Measurements from ENCODE around the gene AVPI1.
A peak's percentile ranks its signal among the peaks of the same experiment; 100 is the strongest.

Gene AVPI1

DNA sequence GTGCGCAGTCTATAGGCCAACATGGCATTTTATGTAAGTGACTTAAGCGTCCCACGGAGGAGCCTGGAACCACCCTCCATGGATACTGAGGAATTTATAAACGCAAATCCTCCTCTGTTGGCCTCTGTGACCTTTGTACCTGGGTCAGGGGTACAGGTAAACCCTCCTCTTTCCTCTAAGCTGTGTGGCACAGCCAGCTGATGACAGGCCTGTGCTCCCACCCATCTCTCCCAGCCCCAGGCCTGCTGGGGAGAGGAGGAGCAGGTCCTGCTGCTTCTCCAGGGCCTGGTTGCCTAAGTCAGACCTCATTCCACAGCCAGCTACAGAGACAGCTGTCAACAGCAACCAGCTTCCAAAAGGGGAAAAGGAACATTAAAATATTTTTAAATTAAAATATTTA lies 5.0 kb downstream of the AVPI1 start:
- no peak for DNase-seq (ENCODE audit: low read depth)
- no peak overlapping the region for H3K4me3 ChIP-seq (ENCODE audit: control insufficient read depth, low read depth, low read length)
- TF ChIP-seq, protein P1, sequence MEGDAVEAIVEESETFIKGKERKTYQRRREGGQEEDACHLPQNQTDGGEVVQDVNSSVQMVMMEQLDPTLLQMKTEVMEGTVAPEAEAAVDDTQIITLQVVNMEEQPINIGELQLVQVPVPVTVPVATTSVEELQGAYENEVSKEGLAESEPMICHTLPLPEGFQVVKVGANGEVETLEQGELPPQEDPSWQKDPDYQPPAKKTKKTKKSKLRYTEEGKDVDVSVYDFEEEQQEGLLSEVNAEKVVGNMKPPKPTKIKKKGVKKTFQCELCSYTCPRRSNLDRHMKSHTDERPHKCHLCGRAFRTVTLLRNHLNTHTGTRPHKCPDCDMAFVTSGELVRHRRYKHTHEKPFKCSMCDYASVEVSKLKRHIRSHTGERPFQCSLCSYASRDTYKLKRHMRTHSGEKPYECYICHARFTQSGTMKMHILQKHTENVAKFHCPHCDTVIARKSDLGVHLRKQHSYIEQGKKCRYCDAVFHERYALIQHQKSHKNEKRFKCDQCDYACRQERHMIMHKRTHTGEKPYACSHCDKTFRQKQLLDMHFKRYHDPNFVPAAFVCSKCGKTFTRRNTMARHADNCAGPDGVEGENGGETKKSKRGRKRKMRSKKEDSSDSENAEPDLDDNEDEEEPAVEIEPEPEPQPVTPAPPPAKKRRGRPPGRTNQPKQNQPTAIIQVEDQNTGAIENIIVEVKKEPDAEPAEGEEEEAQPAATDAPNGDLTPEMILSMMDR (IDR thresholded peaks at IDR 0.05; ENCODE audit: control insufficient read depth, insufficient read depth, low read depth, low read length, missing control alignments), result no peak

- H3K4me3 ChIP-seq (ENCODE audit: control insufficient read depth, low read depth, low read length), result no peak overlapping the region
- TF ChIP-seq, protein P1 (IDR thresholded peaks at IDR 0.05; ENCODE audit: control insufficient read depth, insufficient read depth, low read depth, low read length, missing control alignments), result no peak
- DNase-seq (ENCODE audit: low read depth), result no peak
These were observed 7.4 kb downstream of the AVPI1 start for GRCh38 chr10:97679594-97679993.

DNA sequence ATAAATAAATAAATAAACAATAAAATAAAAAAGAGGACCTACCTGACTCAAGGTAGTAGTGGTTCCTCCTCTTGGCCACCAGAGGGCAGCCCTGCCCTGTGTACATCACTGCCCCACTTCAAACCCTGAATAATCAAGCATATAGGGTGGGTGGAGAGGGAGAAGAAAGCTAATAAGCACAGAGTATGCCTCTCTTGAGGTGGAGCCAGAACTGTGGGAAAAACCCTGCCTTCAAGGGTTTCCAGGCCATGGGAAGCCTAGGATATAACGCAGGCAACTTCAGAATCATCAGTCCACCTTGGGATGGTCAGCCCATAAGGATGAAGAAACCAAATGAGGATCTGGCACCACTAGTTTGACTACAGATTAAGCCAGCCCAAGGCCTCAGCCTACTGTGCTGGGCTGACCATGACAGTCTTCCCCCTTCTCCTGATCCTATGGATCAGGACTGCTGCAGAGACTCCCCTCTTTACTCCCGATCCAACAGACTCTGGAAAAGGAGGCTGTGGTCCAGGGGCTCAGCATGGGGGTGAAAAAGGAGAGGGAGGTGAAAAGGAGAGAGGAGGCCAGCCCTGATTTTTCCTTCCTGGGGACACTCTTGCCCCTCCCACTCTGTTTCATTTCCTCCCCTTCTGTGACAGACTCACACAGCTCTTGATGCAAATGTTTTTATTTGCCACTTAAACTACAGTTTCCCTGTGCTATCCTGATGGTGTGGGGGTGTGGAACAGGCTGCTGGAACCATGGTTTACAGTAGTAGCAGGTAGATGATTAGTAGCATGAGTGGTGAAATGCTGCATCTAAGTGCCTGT lies 10.1 kb downstream of the AVPI1 start:
- no peak overlapping the region for H3K4me3 ChIP-seq (ENCODE audit: control insufficient read depth, low read depth, low read length)
- no peak for DNase-seq (ENCODE audit: low read depth)
- TF ChIP-seq, protein P1 (IDR thresholded peaks at IDR 0.05; ENCODE audit: control insufficient read depth, insufficient read depth, low read depth, low read length, missing control alignments), result peak; percentile 83

DNA sequence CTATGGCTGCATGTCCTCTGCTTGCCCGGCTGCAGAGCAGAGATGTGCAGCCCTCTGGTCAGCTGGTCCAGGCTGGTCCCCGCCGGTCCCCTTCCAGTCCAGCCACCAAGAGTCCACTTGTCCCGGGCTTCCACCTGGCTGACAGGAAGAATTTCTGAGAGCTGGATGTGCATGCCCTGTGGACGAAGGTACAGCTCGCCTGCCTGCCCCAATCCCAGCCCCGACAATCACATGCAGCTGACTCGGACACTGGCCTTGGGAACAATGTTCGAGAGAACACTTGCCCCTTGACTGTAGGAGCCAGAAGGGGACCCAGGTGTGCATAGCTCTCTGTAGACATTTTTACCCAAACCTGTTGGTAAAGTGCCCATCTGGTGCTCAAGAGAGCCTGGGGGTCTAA lies 11.8 kb downstream of the AVPI1 start:
- no peak overlapping the region for H3K4me3 ChIP-seq (ENCODE audit: control insufficient read depth, low read depth, low read length)
- DNase-seq (ENCODE audit: low read depth), result no peak
- TF ChIP-seq, protein P1 (IDR thresholded peaks at IDR 0.05; ENCODE audit: control insufficient read depth, insufficient read depth, low read depth, low read length, missing control alignments), result no peak

DNA sequence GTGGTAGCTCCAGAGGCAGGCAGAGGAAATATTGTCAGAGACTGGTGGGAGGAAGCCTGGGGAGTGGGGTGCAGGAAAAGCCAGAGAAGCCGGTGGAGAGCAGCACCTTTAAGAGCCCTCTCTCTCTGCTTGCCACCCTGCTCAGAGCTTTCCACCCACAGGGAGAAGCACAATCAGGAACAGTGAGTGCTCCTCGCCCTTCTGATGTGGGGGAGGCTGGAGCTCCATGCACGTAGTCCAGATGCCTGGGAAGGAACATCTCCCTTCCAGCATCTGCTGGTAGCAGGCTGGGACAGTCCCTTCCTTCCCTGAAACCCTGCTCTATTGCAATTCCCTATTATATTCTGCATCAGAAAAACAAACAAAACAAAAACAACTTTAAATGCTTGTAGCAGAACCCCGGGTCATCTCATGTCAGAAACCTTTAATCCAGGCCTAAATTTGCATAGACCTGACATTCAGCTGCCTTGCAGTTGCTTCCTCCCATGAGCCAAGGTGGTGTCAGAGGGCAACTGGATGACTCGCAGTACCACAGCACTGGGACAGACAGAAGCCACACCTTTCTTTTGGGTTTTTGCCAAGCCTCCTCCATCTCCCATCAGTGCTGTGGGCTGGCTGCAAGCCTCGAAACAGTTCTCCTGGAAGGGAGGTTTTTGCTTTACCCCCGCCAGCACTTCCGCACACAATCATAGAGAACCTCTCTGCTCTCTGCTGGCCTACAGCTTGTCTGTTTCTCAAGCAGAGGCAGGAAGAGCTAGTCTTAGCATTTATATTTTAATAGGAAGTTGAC lies 13.1 kb downstream of the AVPI1 start:
- H3K4me3 ChIP-seq (ENCODE audit: control insufficient read depth, low read depth, low read length), result no peak overlapping the region
- DNase-seq (ENCODE audit: low read depth), result no peak
- TF ChIP-seq, protein P1 (IDR thresholded peaks at IDR 0.05; ENCODE audit: control insufficient read depth, insufficient read depth, low read depth, low read length, missing control alignments), result no peak

- TF ChIP-seq, protein P1 (IDR thresholded peaks at IDR 0.05; ENCODE audit: control insufficient read depth, insufficient read depth, low read depth, low read length, missing control alignments), result no peak
- no peak for DNase-seq (ENCODE audit: low read depth)
- no peak overlapping the region for H3K4me3 ChIP-seq (ENCODE audit: control insufficient read depth, low read depth, low read length)
These were observed 17.5 kb downstream of the AVPI1 start for GRCh38 chr10:97669571-97669970.

Measured in AG09309 (cell line).